Suprapubic skin (tissue), 4 donors: ENCODE results near the gene RRM1.

Experiments used
- CTCF ChIP-seq, 2 donors: fragments of 200-600 bp in 1 of 2; fragments of 450-650 bp in 1 of 2; sonication (generic) in 1 of 2; IDR thresholded peaks; one replicate each; pipeline ENCODE4 v1.5.1; 2016 to 2019; ENCODE audit warnings: antibody characterized with exemption in 2 of 2, mild to moderate bottlenecking in 1 of 2, moderate library complexity in 1 of 2
- POLR2A ChIP-seq, 2 donors: fragments of 450-650 bp; IDR thresholded peaks; one replicate each; pipeline ENCODE4 v1.6.1; 2017; ENCODE audit warnings: antibody characterized with exemption in 2 of 2, mild to moderate bottlenecking in 2 of 2, moderate library complexity in 2 of 2
- POLR2AphosphoS5 ChIP-seq, 3 donors: sonication (generic); formaldehyde crosslinking; IDR thresholded peaks; one replicate each; pipeline ENCODE4 v1.6.1; 2017; ENCODE audit warnings: antibody characterized with exemption in 3 of 3

- TF ChIP-seq CTCF (IDR thresholded peaks at IDR 0.05) (no peak), POLR2A (IDR thresholded peaks at IDR 0.05) (no peak), POLR2AphosphoS5 (IDR thresholded peaks at IDR 0.05) (no peak)
These were observed 72.7 kb downstream of the RRM1 start for GRCh38 chr11:4167292-4167691.
